Endodermal cell (in vitro differentiated cells): ENCODE results near the gene GPR107. TPM values are rescaled to one million over a fixed set of nuclear protein-coding genes. Genes with fewer than 3 reads are reported as not detected.

Source experiments
- DNase-seq: peaks from one replicate; pipeline ENCODE4 v3.0.0-alpha.2; 2017
- H3K27ac ChIP-seq: 2 replicates; pipeline ENCODE4 v1.5.1; 2013; ENCODE audit warnings: mild to moderate bottlenecking, low read depth, low read length, moderate library complexity
- H3K27me3 ChIP-seq: 2 replicates; pipeline ENCODE4 v1.6.1; 2013; ENCODE audit warnings: mild to moderate bottlenecking, low read length, moderate library complexity; ENCODE audit not compliant: insufficient read depth, control insufficient read depth, poor library complexity, severe bottlenecking
- H3K36me3 ChIP-seq: 2 replicates; pipeline ENCODE4 v1.7.0; 2013; ENCODE audit warnings: mild to moderate bottlenecking, low read length, moderate library complexity; ENCODE audit not compliant: control insufficient read depth, insufficient read depth
- H3K4me1 ChIP-seq: one replicate; pipeline ENCODE4 v1.7.0; 2013; ENCODE audit warnings: low read length; ENCODE audit not compliant: control insufficient read depth, insufficient read depth
- H3K4me3 ChIP-seq: 2 replicates; pipeline ENCODE4 v1.5.1; 2013; ENCODE audit warnings: mild to moderate bottlenecking, low read length, moderate library complexity
- H3K9ac ChIP-seq: 2 replicates; pipeline ENCODE4 v1.6.1; 2013; ENCODE audit warnings: mild to moderate bottlenecking, low read length, moderate library complexity; ENCODE audit not compliant: poor library complexity, severe bottlenecking; ENCODE audit errors: extremely low read depth
- H3K9me3 ChIP-seq: 2 replicates; pipeline ENCODE4 v1.6.1; 2013; ENCODE audit warnings: mild to moderate bottlenecking, low read length, moderate library complexity; ENCODE audit not compliant: control insufficient read depth
- H3K27ac Mint-ChIP-seq: 2 replicates; pipeline ENCODE4 v1.8.0; 2020; ENCODE audit warnings: mixed read lengths
- H3K27me3 Mint-ChIP-seq: 2 replicates; pipeline ENCODE4 v1.8.0; 2021; ENCODE audit warnings: mild to moderate bottlenecking, mixed read lengths; ENCODE audit not compliant: insufficient read depth
- H3K36me3 Mint-ChIP-seq: 2 replicates; pipeline ENCODE4 v1.8.0; 2020; ENCODE audit warnings: low read depth, mixed read lengths
- H3K4me1 Mint-ChIP-seq: 2 replicates; pipeline ENCODE4 v1.8.0; 2020; ENCODE audit warnings: mixed read lengths
- H3K4me3 Mint-ChIP-seq: 2 replicates; pipeline ENCODE4 v1.8.0; 2020; ENCODE audit warnings: mild to moderate bottlenecking, moderate library complexity, mixed read lengths
- H3K9me3 Mint-ChIP-seq: 2 replicates; pipeline ENCODE4 v1.8.0; 2020; ENCODE audit warnings: mild to moderate bottlenecking, mixed read lengths
- CTCF ChIP-seq: fragments of 200-600 bp; sonication (generic); conservative IDR thresholded peaks from 2 replicates; pipeline ENCODE4 v1.5.0; 2021; ENCODE audit warnings: antibody characterized with exemption, mild to moderate bottlenecking
- WGBS, 2 experiments: methylation state at CpG; one replicate each; pipeline versions ENCODE4 v1.1.5 to v1.1.7; 2013; ENCODE audit warnings: missing lambda C conversion rate in 2 of 2, mixed read lengths in 1 of 2; ENCODE audit not compliant: insufficient coverage in 1 of 2, insufficient read length in 1 of 2; 5-methylcytosine and 5-hydroxymethylcytosine counted together
- total RNA-seq, 2 donors: library from RNA; stranded (reverse); fragmentation: NEBNext Ultra II Directional in 1 of 2; extraction: Animal tissue kit (Norgen Biotek cat#: 25700) in 1 of 2; gene quantifications; 2 replicates in 1 of 2; 3 replicates in 1 of 2; pipeline ENCODE4 v1.2.1, GENCODE V29; 2021

The GPR107 gene
- total RNA-seq, 2 donors from 2014 or later = 50.7 to 62.0 TPM

GRCh38 chr9:130072515-130073235, 19.0 kb downstream of the GPR107 start:
- no peaks in the 10 kb centered on the region for H3K27me3 Mint-ChIP-seq
- peaks cover 25% of the 10 kb centered on the region for H3K4me1 Mint-ChIP-seq
- peaks cover 2% of the 10 kb centered on the region for H3K9me3 Mint-ChIP-seq
- no peak for TF ChIP-seq CTCF
- no peak overlapping the region for H3K9ac ChIP-seq
- H3K36me3 ChIP-seq = peaks cover 18% of the 10 kb centered on the region
- H3K9me3 ChIP-seq = no peaks in the 10 kb centered on the region
- 84 to 90% methylated on average over 5 to 9 of the region's 9 CpGs for WGBS, 2 experiments
- DNase-seq = no peak
- peaks cover 4% of the 10 kb centered on the region for H3K4me1 ChIP-seq
- H3K4me3 ChIP-seq = peak overlapping the region; percentile 37
- H3K4me3 Mint-ChIP-seq = peak overlapping the region; percentile 23
- H3K36me3 Mint-ChIP-seq = peaks cover 23% of the 10 kb centered on the region
- peak overlapping the region; percentile 91 for H3K27ac Mint-ChIP-seq
- H3K27ac ChIP-seq = no peak overlapping the region
- no peaks in the 10 kb centered on the region for H3K27me3 ChIP-seq

GRCh38 chr9:130073373-130073772, 19.7 kb downstream of the GPR107 start:
- WGBS, 2 experiments = 50 to 51% methylated on average over 1 to 2 of the region's 2 CpGs
- H3K9me3 Mint-ChIP-seq = peaks cover 2% of the 10 kb centered on the region
- Histone ChIP-seq H3K9me3 (no peaks in the 10 kb centered on the region), H3K27ac (peak overlapping the region; percentile 27), H3K9ac (peak overlapping the region; percentile 44), H3K36me3 (peaks cover 22% of the 10 kb centered on the region), H3K27me3 (no peaks in the 10 kb centered on the region), H3K4me1 (peaks cover 4% of the 10 kb centered on the region), H3K4me3 (peak overlapping the region; percentile 37)
- H3K4me3 Mint-ChIP-seq = peak overlapping the region; percentile 23
- peak overlapping the region; percentile 91 for H3K27ac Mint-ChIP-seq
- DNase-seq = peak; percentile 60
- no peaks in the 10 kb centered on the region for H3K27me3 Mint-ChIP-seq
- no peak for TF ChIP-seq CTCF
- peaks cover 27% of the 10 kb centered on the region for H3K36me3 Mint-ChIP-seq
- H3K4me1 Mint-ChIP-seq = peaks cover 25% of the 10 kb centered on the region

GRCh38 chr9:130078547-130078946, 24.8 kb downstream of the GPR107 start:
- Histone ChIP-seq H3K9ac (no peak overlapping the region), H3K9me3 (no peaks in the 10 kb centered on the region), H3K4me1 (no peaks in the 10 kb centered on the region), H3K27ac (no peak overlapping the region), H3K4me3 (no peak overlapping the region), H3K36me3 (peaks cover 55% of the 10 kb centered on the region), H3K27me3 (no peaks in the 10 kb centered on the region)
- no peak overlapping the region for H3K4me3 Mint-ChIP-seq
- no peaks in the 10 kb centered on the region for H3K27me3 Mint-ChIP-seq
- H3K36me3 Mint-ChIP-seq = peaks cover 57% of the 10 kb centered on the region
- TF ChIP-seq CTCF = no peak
- peaks cover 13% of the 10 kb centered on the region for H3K4me1 Mint-ChIP-seq
- WGBS, 2 experiments = 96 to 97% methylated on average over 3 of the region's 3 CpGs
- H3K9me3 Mint-ChIP-seq = peaks cover 2% of the 10 kb centered on the region
- H3K27ac Mint-ChIP-seq = no peak overlapping the region
- no peak for DNase-seq
